Upper lobe of right lung (tissue), 1 donor: ENCODE data around the gene SLC35F1. TPM values are rescaled to one million over a fixed set of nuclear protein-coding genes. Genes with fewer than 3 reads are reported as not detected.
"Not testable (repeated sequence)": the region's sequence is repeated elsewhere in the genome, so short reads cannot be mapped to it uniquely, and the experiment has no call there.

ENCODE experiments used
- ATAC-seq: fragments of 200-7000 bp; cut with Tn5 transposase; one replicate; pipeline ENCODE4 v1.9.1; 2020; ENCODE audit warnings: mild to moderate bottlenecking, moderate library complexity
- DNase-seq: peaks from one replicate; pipeline ENCODE4 v3.0.0-alpha.2; 2020
- H3K27ac ChIP-seq: fragments of 200-600 bp; one replicate; pipeline ENCODE4 v1.8.0; 2022
- H3K27me3 ChIP-seq: fragments of 200-600 bp; one replicate; pipeline ENCODE4 v1.8.0; 2022; ENCODE audit warnings: mild to moderate bottlenecking
- H3K36me3 ChIP-seq: fragments of 200-600 bp; one replicate; pipeline ENCODE4 v1.8.0; 2022
- H3K4me1 ChIP-seq: fragments of 200-600 bp; one replicate; pipeline ENCODE4 v1.8.0; 2022
- H3K4me3 ChIP-seq: fragments of 200-600 bp; one replicate; pipeline ENCODE4 v1.8.0; 2022; ENCODE audit warnings: mild to moderate bottlenecking
- H3K9me3 ChIP-seq: fragments of 200-600 bp; one replicate; pipeline ENCODE4 v1.8.0; 2022
- CTCF ChIP-seq: fragments of 200-600 bp; IDR thresholded peaks from one replicate; pipeline ENCODE4 v1.8.0; 2022; ENCODE audit warnings: antibody characterized with exemption
- intact Hi-C: fragments of 100-400 bp; cut with DNase I; formaldehyde crosslinking; loops from one replicate; pipeline ENCODE4 v1.11.0; 2022
- total RNA-seq: library from RNA; stranded (reverse); fragmentation: NEBNext Ultra II Directional; extraction: Animal tissue kit (Norgen Biotek cat#: 25700); gene quantifications from one replicate; pipeline ENCODE4 v1.2.1, GENCODE V29; 2021
- donor health status: DM: no; HTN: yes; CAD: no; lungs with severe emphysema.

Gene SLC35F1
- total RNA-seq, 1 donor from 2014 or later = 0.29 TPM

GRCh38 chr6:118012944-118013343, 105.9 kb downstream of the SLC35F1 start:
- Histone ChIP-seq H3K27ac (no peak overlapping the region), H3K9me3 (no peaks in the 10 kb centered on the region), H3K4me3 (no peak overlapping the region), H3K27me3 (no peaks in the 10 kb centered on the region), H3K4me1 (no peaks in the 10 kb centered on the region), H3K36me3 (no peaks in the 10 kb centered on the region)
- no peak for TF ChIP-seq CTCF
- DNase-seq (no peak), ATAC-seq (no peak)
- intact Hi-C loops = no loop called here

GRCh38 chr6:118016532-118016931, 109.5 kb downstream of the SLC35F1 start:
- no peak for TF ChIP-seq CTCF
- H3K4me1 ChIP-seq = no peaks in the 10 kb centered on the region
- DNase-seq (no peak), ATAC-seq (no peak)
- no peaks in the 10 kb centered on the region for H3K36me3 ChIP-seq
- no peaks in the 10 kb centered on the region for H3K27me3 ChIP-seq
- no peak overlapping the region for H3K27ac ChIP-seq
- intact Hi-C loops = no loop called here
- H3K4me3 ChIP-seq = no peak overlapping the region
- no peaks in the 10 kb centered on the region for H3K9me3 ChIP-seq

GRCh38 chr6:118017301-118017848, 110.3 kb downstream of the SLC35F1 start:
- H3K9me3 ChIP-seq = no peaks in the 10 kb centered on the region
- no peaks in the 10 kb centered on the region for H3K27me3 ChIP-seq
- no peak overlapping the region for H3K4me3 ChIP-seq
- no peak for TF ChIP-seq CTCF
- H3K4me1 ChIP-seq = no peaks in the 10 kb centered on the region
- H3K36me3 ChIP-seq = no peaks in the 10 kb centered on the region
- ATAC-seq (no peak), DNase-seq (no peak)
- intact Hi-C loops = no loop called here
- no peak overlapping the region for H3K27ac ChIP-seq

GRCh38 chr6:118023771-118024170, 116.7 kb downstream of the SLC35F1 start:
- H3K4me3 ChIP-seq = no peak overlapping the region
- intact Hi-C loops = no loop called here
- TF ChIP-seq CTCF = no peak
- H3K9me3 ChIP-seq = no peaks in the 10 kb centered on the region
- no peak for DNase-seq
- no peaks in the 10 kb centered on the region for H3K4me1 ChIP-seq
- no peaks in the 10 kb centered on the region for H3K36me3 ChIP-seq
- H3K27ac ChIP-seq = no peak overlapping the region
- ATAC-seq = no peak
- H3K27me3 ChIP-seq = no peaks in the 10 kb centered on the region

- no peak for DNase-seq
- no peaks in the 10 kb centered on the region for H3K27me3 ChIP-seq
- intact Hi-C loops = no loop called here
- H3K9me3 ChIP-seq = no peaks in the 10 kb centered on the region
- H3K4me3 ChIP-seq = no peak overlapping the region
- no peak for ATAC-seq
- no peaks in the 10 kb centered on the region for H3K36me3 ChIP-seq
- H3K4me1 ChIP-seq = no peaks in the 10 kb centered on the region
- TF ChIP-seq CTCF = no peak
- H3K27ac ChIP-seq = no peak overlapping the region
Measured at GRCh38 chr6:118029967-118030366, 122.9 kb downstream of the SLC35F1 start.

- H3K27ac ChIP-seq, ATAC-seq, H3K36me3 ChIP-seq, intact Hi-C loops, H3K4me3 ChIP-seq, H3K9me3 ChIP-seq, H3K4me1 ChIP-seq, DNase-seq, H3K27me3 ChIP-seq: not testable (repeated sequence)
Measured at GRCh38 chr6:118037479-118037878, 130.4 kb downstream of the SLC35F1 start.
